Testis (tissue), 2 donors: Measurements from ENCODE around the gene CNMD.

Experiments used
- CTCF ChIP-seq, 3 experiments: fragments of 450-650 bp in 2 of 3; fragments of 200-600 bp in 1 of 3; sonication (generic) in 1 of 3; IDR thresholded peaks; one replicate each; pipeline ENCODE4 v1.5.1; 2016 to 2019; ENCODE audit warnings: antibody characterized with exemption in 3 of 3, mild to moderate bottlenecking in 2 of 3, moderate library complexity in 1 of 3
- POLR2A ChIP-seq: fragments of 450-650 bp; IDR thresholded peaks from one replicate; pipeline ENCODE4 v1.6.1; 2017; ENCODE audit warnings: antibody characterized with exemption, mild to moderate bottlenecking, moderate library complexity

GRCh38 chr13:52743569-52743968 is 3.9 kb upstream of the CNMD start:
- TF ChIP-seq POLR2A: no peak
- TF ChIP-seq CTCF (IDR thresholded peaks at IDR 0.05): no peak
